IPS-NIHi7 (cell line): Measurements from ENCODE around the gene CATSPER3.

ENCODE experiments used
- DNase-seq: peaks from one replicate; pipeline ENCODE4 v3.0.0; 2012; ENCODE audit warnings: mixed read lengths; ENCODE audit errors: extremely low spot score

CATSPER3 gene

DNA sequence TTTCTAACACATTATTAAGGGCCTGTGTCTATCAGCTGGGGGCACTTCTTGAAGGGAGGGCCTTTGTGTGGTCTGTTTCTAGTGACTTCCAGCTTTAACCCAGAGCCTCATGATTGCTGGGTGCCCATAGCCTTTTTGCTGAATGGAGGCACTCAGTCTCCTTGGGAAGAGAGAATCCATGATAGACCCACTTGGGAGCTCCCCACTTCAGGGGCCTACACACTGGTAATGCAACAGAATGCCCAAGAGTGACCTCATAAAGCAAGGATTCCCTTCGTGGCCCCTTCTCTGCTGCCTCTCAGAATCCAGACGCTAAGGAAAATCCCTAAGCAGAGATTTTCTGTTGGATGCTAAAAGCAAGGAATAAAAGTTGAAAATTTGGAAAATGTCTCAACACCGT is at the start of gene CATSPER3:
CATSPER3 (plus strand) TSS at position 301 of the 400 bp plus-strand sequence; CDS start at position 386, 85 bp downstream.
- DNase-seq, result no peak

DNA sequence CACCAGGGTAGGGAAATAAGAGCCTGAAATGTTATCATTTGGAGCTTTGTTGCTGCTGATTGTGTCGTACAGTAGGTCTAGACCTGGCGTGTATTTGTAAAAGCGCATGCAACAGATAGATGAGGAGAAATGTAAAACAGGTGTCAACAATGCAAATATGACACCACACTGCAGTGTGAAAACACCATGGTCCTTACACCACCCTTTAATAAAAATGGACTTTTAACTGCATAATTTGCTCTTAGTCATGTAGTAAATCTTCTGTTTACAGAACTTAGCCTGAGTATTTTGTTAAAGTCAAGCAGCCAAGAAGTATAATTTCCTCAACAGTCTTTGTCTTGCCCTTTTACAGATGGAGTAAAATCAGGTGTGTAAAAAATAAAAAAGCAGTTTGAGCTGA is 48.8 kb upstream of the CATSPER3 start:
- no peak for DNase-seq

DNA sequence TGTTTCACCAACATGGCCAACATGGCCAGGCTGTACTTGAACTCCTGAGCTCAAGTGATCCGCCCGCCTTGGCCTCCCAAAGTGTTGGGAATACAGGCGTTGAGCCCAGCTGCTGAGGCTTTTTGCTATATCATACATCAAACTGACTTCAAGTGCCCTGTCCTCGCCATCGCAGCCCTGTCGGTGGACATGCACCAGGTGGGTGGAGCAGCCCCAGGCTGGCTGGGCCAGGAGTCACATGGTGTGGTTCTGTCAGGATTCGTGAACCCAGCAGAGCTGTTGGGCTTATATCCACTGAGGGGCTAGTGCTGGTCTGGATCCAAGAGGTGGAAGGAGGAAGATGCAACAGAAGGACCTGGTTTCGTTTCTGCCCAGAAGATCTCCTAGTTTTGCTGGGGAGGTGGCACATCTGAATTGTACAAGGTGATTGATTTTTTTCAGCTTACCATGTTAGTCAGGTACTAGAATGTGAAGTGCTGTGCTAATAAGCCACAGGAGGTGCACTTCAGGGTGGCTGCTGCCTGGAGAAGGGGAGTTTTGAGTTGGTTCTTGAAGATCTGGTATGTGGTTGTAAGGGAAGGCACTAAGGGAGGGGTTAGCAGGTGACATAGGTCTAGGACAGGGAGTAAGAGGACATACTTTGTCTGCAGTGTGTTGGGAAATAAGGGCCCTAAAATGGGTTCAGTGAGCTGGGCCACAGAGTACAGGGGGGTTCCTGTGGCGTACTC is 46.7 kb upstream of the CATSPER3 start:
- no peak for DNase-seq

DNA sequence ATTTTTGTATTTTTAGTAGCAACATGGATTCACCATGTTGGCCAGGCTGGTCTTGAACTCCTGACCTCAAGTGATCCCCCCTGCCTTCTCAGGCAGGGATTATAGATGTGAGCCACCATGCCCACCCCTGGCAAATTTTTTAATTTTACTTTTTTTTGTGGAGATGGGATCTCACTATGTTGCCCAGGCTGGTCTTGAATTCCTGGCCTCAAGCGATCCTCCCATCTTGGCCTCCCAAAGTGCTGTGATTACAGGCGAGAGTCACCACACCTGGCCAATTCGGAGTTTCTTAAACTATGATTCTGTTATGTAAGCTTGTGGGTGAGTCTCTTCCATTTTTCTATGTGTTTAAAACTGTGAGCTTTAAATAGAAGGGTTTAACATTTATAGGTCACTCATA is 35.2 kb upstream of the CATSPER3 start:
- DNase-seq, result no peak

DNA sequence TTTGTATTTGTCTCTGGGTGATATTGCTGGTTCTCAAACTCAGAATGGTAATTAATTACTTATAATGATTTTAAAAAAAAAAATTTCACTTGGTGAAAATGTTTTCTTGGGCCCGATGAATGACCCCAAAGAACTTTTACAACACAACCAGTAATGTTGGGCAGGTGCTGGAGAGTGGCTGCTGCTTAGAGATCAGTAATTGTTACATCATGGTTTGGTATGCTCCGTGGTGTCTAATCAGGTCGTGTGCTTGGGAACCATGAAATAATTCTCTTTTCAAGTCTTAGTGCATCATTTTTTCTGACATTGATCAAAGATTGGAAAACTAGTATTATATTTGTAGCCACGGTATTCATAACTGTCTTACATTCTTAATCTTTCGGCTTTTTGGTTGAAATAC is 33.5 kb upstream of the CATSPER3 start:
- DNase-seq, result no peak

DNA sequence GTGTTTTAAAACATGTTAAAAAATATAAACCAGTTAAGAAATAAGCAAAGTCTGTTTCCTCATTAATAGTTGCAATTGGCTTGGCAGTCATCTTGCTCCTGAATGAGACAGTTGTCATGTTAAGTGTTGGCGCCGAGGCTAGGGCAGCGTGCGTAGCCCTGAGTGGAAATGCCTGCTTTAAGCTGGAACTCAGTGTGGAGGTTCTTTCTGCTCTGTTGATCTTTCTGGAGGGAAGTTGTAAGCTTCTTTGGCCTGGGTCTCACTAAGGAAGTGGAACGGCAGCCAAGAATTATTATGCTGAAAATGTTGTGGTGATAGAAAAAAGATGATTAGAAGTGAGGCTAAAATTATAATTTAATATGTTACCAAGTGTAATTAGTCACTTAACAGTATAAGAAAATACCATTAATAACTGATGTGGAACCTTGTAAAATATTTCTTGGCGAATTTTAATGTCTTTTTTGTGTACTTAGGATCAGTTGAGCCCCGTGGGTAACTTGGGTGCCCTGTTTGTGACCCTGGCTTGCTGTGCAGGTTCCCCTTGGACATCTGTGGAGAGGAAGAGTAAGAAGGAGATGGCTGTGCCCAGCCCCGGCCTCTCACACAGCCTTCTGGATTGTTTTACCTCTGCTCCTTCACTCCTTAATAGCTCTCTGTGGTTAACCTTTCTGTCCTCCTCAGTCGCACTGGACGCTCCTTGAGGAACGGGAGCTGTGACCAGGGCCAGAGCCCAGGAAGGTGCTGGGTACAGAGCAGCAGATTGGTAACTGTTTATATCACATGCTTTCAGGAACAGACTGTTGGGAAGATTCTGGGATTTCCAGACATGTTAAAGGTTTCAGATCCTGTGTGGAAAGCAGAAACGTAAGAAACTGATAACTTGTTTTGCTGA is 31.8 kb upstream of the CATSPER3 start:
- DNase-seq, result no peak

DNA sequence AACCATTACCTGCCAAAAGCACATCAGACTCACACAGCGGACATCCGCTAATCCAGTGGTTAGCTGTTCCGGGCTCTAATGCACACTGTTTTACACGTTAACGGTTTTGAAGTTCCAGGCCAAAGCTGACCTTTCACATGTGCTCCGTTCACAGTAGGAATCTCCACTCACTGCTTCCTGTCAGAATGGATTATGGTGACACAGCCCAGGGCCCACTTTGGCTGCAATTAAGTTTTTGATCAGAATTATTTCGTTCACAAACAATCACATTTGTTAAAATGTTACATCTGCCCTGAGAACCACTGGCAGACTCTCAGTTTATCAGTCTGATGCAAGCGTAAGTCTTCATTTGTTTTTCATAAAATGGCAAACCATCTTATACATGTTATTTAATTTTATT is 30.2 kb upstream of the CATSPER3 start:
- DNase-seq, result no peak

DNA sequence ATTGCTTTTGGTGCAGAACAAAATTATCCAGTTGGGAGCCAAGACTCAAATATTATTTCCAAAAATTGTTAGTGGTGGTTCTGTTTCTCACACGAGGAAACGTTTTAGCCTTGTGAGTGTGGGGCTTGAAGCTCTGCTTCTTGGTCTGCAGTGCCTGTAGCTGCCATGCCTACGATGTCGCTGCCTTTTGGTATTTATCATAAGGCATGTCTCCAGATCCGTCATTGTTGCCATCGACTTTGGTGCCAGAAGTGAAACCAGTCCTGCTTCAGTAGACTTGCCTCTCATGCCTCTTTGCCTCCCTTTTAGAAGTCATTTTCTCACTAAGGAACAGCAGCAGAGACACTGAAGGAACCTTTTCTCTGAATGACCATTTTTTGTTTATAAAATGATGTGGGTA is 29.7 kb upstream of the CATSPER3 start:
- no peak for DNase-seq

DNA sequence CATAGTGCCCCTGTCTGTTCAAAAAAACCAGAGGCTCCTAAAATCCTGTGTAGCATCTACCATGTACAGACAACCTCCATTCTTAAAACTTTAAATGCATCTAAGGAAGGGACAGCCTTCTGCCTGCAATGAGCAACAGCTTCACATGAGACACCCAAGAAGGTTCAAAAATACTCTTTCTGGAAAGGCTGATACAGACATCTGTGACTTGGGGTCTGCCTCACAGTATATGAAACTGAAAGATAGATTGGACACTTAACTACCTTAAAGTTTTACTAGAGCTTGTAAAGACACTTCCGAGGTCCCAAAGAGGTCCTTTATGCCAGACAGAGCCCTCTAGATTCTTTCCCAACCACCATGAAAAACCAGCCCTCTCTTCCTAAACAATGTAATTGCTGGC is 28.2 kb upstream of the CATSPER3 start:
- no peak for DNase-seq

DNA sequence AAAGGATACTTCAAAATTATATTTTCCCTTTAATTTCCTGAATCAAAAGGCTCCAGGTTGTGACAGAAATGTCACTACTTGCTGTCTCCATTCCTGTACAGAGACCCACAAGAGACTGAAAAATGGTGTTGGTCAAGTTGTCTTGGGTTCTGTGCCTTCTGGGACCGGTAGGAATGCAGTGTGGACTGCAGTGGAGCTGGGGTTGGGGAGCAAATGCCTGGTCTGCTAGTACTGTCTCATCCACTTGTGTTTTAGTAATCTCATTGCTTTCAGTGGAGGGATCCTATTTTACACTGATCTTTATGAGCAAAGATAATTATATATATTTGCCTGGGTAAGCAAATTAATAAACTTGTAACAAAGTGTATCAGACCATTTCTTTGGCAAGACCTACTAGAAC is 24.2 kb upstream of the CATSPER3 start:
- no peak for DNase-seq

DNA sequence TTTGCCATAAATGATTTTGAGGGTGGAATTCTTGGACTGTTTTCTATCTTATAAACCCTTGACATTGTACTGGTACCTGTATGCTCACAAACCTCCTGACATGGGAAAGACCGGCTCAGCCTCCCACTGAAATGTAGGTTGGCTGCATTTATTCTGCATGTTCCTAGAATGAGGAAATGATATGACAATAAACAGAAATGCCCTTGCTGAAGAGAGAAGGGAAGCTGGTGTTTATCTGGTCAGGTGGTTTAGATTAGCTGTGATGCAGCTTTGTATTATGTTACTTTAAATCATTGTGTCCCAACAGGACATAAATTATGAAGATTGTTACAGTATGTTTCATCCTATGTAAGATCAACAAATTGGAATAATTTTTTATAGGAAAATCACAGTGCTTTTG is 23.1 kb upstream of the CATSPER3 start:
- DNase-seq, result no peak

DNA sequence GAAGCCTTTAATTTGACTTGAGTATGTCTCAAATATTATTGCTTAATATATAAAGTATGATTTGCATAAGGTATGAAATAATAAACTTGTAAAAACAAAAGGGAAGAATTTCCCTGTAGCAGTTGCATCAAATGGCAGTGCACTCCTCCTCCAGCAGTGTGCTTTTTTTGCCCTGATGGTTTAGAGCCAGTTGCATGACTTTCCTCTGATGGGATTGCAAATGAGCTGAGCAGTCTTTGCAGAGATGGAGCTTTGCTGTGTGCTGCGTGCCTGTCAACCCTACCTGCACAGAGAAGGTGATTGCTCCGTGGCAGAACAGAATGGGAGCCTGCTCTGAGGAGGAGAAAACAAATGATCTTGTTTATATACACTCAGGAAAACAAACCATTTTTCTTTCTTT is 22.7 kb upstream of the CATSPER3 start:
- DNase-seq, result no peak

DNA sequence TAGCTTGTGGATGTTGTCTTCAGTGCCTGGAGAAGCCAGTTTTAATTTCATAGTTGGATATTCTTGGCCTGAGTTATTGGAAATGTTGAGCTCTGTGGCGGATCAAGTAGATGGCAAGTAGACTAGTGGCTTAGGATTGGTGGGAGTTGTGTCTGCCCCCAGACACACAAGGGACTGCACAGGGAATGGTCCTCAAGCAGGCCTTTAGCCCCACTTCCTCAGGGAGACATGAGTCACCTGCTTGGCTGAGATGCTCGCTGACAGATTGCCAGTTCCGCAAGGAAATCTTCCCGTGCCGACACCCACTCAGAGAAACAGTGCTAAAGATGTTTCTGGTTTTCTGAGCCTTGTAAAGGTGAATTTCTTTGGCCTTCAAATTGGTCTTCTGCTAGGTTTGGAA is 18.8 kb upstream of the CATSPER3 start:
- DNase-seq, result no peak

DNA sequence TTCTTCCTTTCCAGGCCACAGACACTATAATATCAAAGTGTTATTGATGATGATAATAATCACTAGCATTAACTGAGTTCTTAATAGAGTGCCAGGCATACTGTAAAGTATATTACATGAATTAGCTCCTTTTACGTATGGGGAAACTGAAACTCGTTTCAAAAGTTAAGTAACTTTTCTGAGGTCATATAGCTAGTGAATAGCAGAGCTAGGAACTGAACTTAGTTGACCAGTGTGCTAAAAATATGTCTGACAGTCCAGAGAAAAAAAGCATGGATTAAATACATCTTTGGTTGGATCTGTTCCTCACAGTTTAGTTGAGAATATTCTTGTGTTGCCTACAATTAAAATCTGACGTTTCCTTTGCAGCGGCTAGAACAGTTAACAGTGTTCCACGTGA is 18.4 kb upstream of the CATSPER3 start:
- DNase-seq, result no peak

DNA sequence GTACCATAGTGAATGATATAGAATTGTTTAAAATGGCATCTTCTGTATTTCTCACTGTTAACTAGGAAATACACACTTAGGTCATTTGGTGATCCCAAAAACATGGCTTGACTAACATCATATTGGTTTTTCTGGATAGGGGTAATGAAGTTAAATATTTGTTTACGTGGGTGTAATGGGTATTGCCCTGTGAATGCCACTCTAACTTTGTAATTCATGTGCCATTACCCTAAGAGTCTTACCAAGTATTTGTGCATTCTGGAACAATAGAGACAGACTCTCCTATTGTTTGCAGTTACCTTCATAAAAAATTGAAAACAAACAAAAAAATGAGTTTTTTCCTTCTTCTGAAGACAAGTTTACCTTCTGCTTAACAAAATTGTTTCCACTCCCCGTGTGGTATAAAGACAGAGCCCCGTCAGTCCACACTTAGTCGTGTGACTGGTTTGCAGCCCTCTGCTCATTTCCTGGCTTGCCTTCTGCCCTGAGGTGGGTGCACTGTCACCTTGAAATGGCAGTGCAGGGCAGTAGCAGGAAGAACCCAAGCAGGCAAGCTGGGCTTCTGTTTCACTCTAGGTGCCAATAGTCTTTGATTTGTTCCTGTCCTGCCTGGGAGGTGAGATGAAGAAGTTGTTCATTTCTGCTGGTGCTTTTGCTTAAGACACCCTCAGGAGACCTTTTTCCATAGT is 9.6 kb upstream of the CATSPER3 start:
- DNase-seq, result no peak

DNA sequence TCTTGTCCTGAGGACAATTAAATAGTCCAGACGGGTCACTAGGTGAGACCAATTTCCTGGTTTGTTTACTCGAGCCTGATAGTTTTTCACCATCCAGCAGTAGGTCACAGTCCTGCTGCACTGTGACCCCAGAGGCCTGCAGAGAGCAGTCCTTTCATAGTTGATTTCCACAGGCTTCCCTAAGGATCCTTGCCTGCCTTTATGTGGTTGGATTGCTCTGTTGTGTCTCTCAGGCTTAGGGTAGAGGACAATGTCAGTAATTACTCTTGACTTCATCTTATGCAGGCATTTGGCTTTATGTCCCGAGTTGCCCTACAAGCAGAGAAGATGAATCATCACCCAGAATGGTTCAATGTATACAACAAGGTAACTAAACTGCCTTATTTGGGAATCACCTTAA is 9.0 kb upstream of the CATSPER3 start:
- DNase-seq, result peak; percentile 65

DNA sequence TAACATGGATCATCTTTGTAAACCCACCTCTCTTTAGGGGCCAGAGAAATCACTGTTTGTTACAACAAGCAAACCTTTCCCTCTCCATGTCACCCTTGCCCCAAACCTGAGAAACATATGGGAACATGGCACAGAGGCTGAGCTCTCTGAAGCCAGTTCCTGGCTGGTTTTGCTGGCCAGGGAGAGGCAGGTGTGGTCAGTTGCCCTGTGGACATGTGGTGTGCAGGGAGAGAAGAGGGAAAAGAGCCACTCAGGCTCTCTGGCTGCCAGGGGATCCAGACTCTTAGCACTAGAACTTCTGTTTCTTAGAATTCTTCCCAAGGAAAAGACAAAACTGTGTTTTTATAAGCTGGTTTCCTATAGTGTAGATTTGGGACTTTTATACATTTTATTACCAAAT is 4.6 kb upstream of the CATSPER3 start:
- DNase-seq, result no peak

DNA sequence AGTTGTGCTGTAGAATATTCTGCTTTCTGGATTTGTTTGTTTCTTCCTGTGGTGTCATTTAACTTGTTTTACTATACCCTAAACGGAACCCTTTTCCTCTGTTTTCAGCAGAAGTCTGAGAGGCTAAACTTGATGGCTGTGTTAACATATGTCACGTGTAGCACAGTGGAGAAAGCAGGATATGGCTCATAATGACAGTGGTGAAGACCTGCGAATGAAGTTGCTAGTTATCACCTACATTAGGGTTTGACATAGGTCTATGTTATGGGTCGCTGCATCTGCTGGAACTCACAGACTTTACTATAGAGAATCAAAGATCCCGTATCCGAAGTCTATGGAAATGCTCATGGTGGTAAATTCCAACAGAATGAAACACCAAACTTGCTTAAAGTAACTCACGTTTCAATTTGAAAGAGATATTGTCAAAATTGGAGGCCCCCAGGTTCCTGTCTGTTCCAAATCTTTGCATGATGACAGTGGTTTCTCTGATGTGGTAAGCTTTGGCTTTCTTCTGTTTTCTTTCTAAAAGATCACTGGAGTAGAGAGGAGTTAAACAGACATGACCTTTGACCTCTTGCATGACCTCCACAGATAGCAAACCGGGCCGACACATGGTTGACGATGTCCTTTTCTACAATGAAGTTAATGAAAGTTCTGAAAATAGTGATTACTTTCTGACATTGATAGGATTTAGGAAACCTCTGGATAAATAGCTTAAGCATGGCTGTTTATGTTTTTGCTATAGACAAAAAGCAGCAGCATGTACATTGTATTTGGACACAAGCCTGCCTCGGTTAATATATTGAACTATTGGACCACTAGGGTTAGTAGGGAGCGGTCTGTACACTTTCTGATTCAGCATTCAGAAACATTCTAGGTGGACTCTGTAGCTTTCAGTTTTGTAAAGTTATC is 3.1 kb upstream of the CATSPER3 start:
- DNase-seq, result no peak

DNA sequence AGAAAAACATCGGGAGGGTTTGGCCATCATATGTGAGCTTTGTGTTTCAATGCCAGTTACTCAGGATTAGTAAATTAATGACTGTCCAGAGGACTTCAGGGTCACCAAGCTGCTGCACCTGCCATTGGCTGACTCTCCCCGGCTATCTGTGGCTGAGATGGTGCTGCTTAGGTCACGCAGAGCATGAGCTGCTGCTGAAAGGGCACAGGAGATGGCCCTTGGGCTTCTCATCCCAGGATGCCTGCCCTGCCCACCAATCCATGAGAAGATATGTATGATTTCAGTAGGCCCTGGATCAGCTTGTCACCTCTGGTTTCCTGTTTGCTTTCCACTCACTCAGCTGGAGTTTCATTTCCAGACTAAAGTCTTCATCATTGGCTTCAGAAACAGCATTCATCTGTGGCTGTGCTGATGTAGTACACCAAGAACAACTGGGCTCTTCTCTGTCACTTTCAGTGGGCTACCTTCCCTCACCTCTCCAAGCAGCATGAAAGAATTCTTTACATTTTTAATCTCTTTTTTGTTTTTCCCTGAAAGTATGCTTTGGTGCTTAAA is 2.4 kb upstream of the CATSPER3 start:
- DNase-seq, result no peak

DNA sequence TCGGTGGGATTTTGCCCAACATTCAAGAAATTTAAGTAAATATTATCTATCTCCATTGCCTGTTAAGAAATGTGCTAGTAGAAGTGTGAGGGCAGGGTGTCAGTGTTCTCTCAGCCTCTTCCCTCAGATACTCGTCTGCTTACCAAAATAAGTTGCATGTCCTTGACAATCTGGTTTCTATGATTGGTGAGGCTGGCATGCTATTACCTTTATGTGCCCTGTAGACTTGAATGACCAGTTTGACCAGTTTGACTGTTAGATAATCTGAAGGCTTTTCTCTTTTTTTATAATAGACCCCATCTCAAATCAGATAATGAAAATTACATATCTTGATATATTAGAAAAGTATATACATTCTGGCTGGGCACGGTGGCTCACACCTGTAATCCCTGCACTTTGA is 348 bp downstream of the CATSPER3 start:
- no peak for DNase-seq

DNA sequence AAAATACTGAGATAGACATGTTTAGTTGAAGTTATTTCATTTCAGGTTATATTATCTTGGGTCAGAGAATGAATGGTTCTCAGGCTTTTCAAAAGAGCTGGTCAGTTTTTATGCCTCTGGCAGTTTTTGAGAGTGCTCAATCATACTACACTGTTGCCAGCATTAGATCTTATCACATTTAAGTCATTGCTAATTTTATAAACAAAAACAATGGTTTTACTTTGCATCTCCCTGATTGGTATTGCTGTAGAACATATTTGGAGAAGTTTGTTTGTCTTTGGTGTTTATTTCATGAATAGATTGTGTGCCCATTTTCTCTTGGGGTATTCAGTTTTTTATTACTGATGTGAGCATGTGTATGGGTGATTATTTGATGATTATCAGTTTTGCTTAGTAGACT is 1.5 kb downstream of the CATSPER3 start:
- no peak for DNase-seq
